MG63 (cell line): ENCODE results near the gene WDR59. TPM values are rescaled to one million over a fixed set of nuclear protein-coding genes. Genes with fewer than 3 reads are reported as not detected.

Experiments
- DNase-seq: peaks from one replicate; pipeline ENCODE4 v3.0.0-alpha.2; 2020
- H3K27me3 ChIP-seq: fragments of 250-450 bp; sonication (Bioruptor Pico); 2 replicates; pipeline ENCODE4 v1.5.1; 2020; ENCODE audit warnings: mild to moderate bottlenecking, moderate library complexity
- H3K36me3 ChIP-seq: fragments of 250-450 bp; sonication (Bioruptor Pico); 2 replicates; pipeline ENCODE4 v1.5.1; 2020; ENCODE audit warnings: mild to moderate bottlenecking, moderate library complexity
- H3K4me3 ChIP-seq: fragments of 250-450 bp; sonication (Bioruptor Pico); 2 replicates; pipeline ENCODE4 v1.5.1; 2020; ENCODE audit warnings: mild to moderate bottlenecking, moderate library complexity
- H3K9me3 ChIP-seq: fragments of 250-450 bp; sonication (Bioruptor Pico); 2 replicates; pipeline ENCODE4 v1.5.1; 2020; ENCODE audit warnings: mild to moderate bottlenecking, moderate library complexity
- total RNA-seq: library from RNA; depleted of rRNA; stranded (reverse); fragments of >200 nt; shearing (Covaris generic); gene quantifications from 2 replicates; pipeline ENCODE4 v1.2.3, GENCODE V29; 2014; ENCODE audit warnings: low replicate concordance; rRNA removed

WDR59 gene
- total RNA-seq, 1 experiment from 2014 or later = 5.4 TPM

- H3K36me3 ChIP-seq = no peaks in the 10 kb centered on the region
- H3K9me3 ChIP-seq = peaks cover 3% of the 10 kb centered on the region; the same call in 1 of the 2 replicates
- no peak overlapping the region for H3K4me3 ChIP-seq
- no peaks in the 10 kb centered on the region; the same call in 1 of the 2 replicates for H3K27me3 ChIP-seq
- no peak for DNase-seq
These were observed 154.3 kb downstream of the WDR59 start for GRCh38 chr16:74830648-74831047.

- Histone ChIP-seq H3K4me3 (no peak overlapping the region), H3K9me3 (peaks cover 3% of the 10 kb centered on the region; the same call in 1 of the 2 replicates), H3K27me3 (no peaks in the 10 kb centered on the region; the same call in 1 of the 2 replicates), H3K36me3 (no peaks in the 10 kb centered on the region)
- DNase-seq = no peak
These were observed 155.3 kb downstream of the WDR59 start for GRCh38 chr16:74829637-74830036.

- no peak for DNase-seq
- H3K27me3 ChIP-seq = no peaks in the 10 kb centered on the region; the same call in 1 of the 2 replicates
- H3K36me3 ChIP-seq = no peaks in the 10 kb centered on the region
- H3K4me3 ChIP-seq = no peak overlapping the region
- H3K9me3 ChIP-seq = peaks cover 3% of the 10 kb centered on the region; the same call in 1 of the 2 replicates
These were observed 159.0 kb downstream of the WDR59 start for GRCh38 chr16:74825941-74826340.

- Histone ChIP-seq H3K9me3 (peaks cover 3% of the 10 kb centered on the region; the same call in 1 of the 2 replicates), H3K4me3 (no peak overlapping the region), H3K36me3 (no peaks in the 10 kb centered on the region), H3K27me3 (no peaks in the 10 kb centered on the region; the same call in 1 of the 2 replicates)
- DNase-seq = no peak
These were observed 159.9 kb downstream of the WDR59 start for GRCh38 chr16:74825016-74825415.

Other genes starting within 250 kb of the WDR59 start
- not detected in 2 replicates for gene FA2H, start 210.3 kb downstream of the WDR59 start, total RNA-seq
- gene ZNRF1, start 13.9 kb upstream of the WDR59 start, total RNA-seq = 8.2 and 16.2 TPM in 2 replicates
- not detected in 2 replicates for gene LDHD, start 131.7 kb upstream of the WDR59 start, total RNA-seq
- 4.0 and 5.2 TPM in 2 replicates for gene ZFP1, start 163.4 kb upstream of the WDR59 start, total RNA-seq
- not detected in 2 replicates for gene CTRB2, start 222.0 kb upstream of the WDR59 start, total RNA-seq
- not detected in 2 replicates for gene CTRB1, start 233.9 kb upstream of the WDR59 start, total RNA-seq